Liver (tissue), 3 donors: Measurements from ENCODE around the gene BLACAT1.

Experiments used
- EGR1 ChIP-seq, 2 donors: IDR thresholded peaks; 2 replicates each; pipeline ENCODE4 v1.6.1; 2016 to 2018; ENCODE audit warnings: antibody characterized with exemption in 2 of 2, low read depth in 2 of 2
- SP1 ChIP-seq: IDR thresholded peaks from 2 replicates; pipeline ENCODE4 v1.6.1; 2018; ENCODE audit warnings: antibody characterized with exemption, mild to moderate bottlenecking
- TF ChIP-seq, protein P1 (sequence below): fragments of 150-350 bp; IDR thresholded peaks from 2 replicates; pipeline ENCODE4 v1.5.1; 2017; ENCODE audit warnings: improper control_type of control experiment, low read depth, low read length; ENCODE audit not compliant: missing input control
- donor health status: healthy.
- donor health status: healthy.

DNA sequence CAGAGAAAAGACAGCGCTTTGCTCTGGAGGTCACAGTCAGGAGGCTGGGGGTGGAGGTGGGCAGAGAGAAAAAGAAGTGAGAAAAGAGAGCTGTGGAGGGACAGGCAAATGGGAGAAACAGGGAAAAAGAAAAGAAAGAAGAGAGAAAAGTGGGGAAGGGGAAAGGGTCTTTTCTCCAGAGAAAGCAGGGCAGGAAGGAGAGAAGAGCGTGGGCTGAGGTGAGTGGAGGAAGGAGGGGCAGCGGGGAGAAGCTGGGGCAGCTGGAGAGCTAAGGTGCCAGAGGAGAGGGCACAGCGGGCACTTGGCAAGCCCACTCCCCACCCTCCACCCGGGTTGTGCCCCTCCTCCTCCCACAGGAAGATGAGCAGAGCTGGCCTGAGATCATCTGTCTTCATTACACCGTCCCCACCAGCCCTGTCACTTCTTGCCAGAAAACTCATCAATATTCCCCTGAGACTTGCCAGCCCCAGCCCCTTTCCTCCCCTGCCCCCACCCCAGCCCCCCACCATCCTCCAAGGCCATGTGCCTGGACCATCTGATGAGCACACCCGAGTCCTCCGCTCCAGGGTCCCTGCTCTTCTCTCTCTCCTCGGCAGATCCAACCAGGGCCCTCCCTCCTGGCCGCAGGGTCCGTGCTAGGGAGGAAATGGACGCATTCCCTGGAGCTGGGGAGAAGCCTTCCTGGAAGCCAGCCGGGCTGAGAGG, 17.0 kb upstream of the BLACAT1 start:
- TF ChIP-seq, protein P1, sequence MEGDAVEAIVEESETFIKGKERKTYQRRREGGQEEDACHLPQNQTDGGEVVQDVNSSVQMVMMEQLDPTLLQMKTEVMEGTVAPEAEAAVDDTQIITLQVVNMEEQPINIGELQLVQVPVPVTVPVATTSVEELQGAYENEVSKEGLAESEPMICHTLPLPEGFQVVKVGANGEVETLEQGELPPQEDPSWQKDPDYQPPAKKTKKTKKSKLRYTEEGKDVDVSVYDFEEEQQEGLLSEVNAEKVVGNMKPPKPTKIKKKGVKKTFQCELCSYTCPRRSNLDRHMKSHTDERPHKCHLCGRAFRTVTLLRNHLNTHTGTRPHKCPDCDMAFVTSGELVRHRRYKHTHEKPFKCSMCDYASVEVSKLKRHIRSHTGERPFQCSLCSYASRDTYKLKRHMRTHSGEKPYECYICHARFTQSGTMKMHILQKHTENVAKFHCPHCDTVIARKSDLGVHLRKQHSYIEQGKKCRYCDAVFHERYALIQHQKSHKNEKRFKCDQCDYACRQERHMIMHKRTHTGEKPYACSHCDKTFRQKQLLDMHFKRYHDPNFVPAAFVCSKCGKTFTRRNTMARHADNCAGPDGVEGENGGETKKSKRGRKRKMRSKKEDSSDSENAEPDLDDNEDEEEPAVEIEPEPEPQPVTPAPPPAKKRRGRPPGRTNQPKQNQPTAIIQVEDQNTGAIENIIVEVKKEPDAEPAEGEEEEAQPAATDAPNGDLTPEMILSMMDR, result no peak
- TF ChIP-seq EGR1 (IDR thresholded peaks at IDR 0.05; ENCODE audit: low read depth in 2 of 2) (no peak), SP1 (no peak)
